ENCODE data around the gene PDAP1. TPM values are rescaled to one million over a fixed set of nuclear protein-coding genes. Genes with fewer than 3 reads are reported as not detected.
"Not testable (repeated sequence)": the region's sequence is repeated elsewhere in the genome, so short reads cannot be mapped to it uniquely, and the experiment has no call there.

Gene PDAP1
- polyA plus RNA-seq, 3 donors = 133 to 171 (median 146) TPM

- not testable (repeated sequence) for DNase-seq
Measured at GRCh38 chr7:99358521-99358920, 49.9 kb downstream of the PDAP1 start.

- DNase-seq = no peak
Measured at GRCh38 chr7:99357701-99358490, 50.5 kb downstream of the PDAP1 start.

- no peak for DNase-seq
Measured at GRCh38 chr7:99355098-99355497, 53.3 kb downstream of the PDAP1 start.

GRCh38 chr7:99352247-99352646 lies 56.1 kb downstream of the PDAP1 start:
- DNase-seq = no peak

GRCh38 chr7:99350641-99351040 lies 57.8 kb downstream of the PDAP1 start:
- DNase-seq = not testable (repeated sequence)

Other genes starting within 250 kb of the PDAP1 start
- not detected for gene KPNA7, start 200.5 kb downstream of the PDAP1 start, polyA plus RNA-seq (ENCODE audit: insufficient read length in 3 of 3)
- under 1 TPM; 0.06 to 0.39 (median 0.31) TPM for gene MYH16, start 135.8 kb downstream of the PDAP1 start, polyA plus RNA-seq (ENCODE audit: insufficient read length in 3 of 3)
- gene ARPC1A, start 82.7 kb downstream of the PDAP1 start, polyA plus RNA-seq (ENCODE audit: insufficient read length in 3 of 3) = 100 to 1,000 TPM in 2 of 3 donors, 10 to 100 TPM in 1; 98.8 to 110 (median 107) TPM
- 10 to 100 TPM; 35.9 to 44.2 (median 38.4) TPM for gene ARPC1B, start 33.9 kb downstream of the PDAP1 start, polyA plus RNA-seq (ENCODE audit: insufficient read length in 3 of 3)
- 100 to 1,000 TPM; 105 to 108 (median 108) TPM for gene BUD31, start 372 bp upstream of the PDAP1 start, polyA plus RNA-seq (ENCODE audit: insufficient read length in 3 of 3)
- 1 to 10 TPM; 5.2 to 6.0 (median 5.8) TPM for gene PTCD1, start 30.2 kb upstream of the PDAP1 start, polyA plus RNA-seq (ENCODE audit: insufficient read length in 3 of 3)
- 10 to 100 TPM; 37.2 to 44.3 (median 40.9) TPM for gene CPSF4, start 30.3 kb upstream of the PDAP1 start, polyA plus RNA-seq (ENCODE audit: insufficient read length in 3 of 3)
- 100 to 1,000 TPM; 366 to 481 (median 400) TPM for gene ATP5MF, start 57.6 kb upstream of the PDAP1 start, polyA plus RNA-seq (ENCODE audit: insufficient read length in 3 of 3)
- 10 to 100 TPM; 19.5 to 66.4 (median 55.6) TPM for gene ZNF789, start 64.3 kb upstream of the PDAP1 start, polyA plus RNA-seq (ENCODE audit: insufficient read length in 3 of 3)
- gene ZNF394, start 91.7 kb upstream of the PDAP1 start, polyA plus RNA-seq (ENCODE audit: insufficient read length in 3 of 3) = 10 to 100 TPM; 12.1 to 18.3 (median 17.5) TPM
- gene ZKSCAN5, start 96.1 kb upstream of the PDAP1 start, polyA plus RNA-seq (ENCODE audit: insufficient read length in 3 of 3) = 10 to 100 TPM; 14.2 to 16.5 (median 15.0) TPM
- 10 to 100 TPM; 12.5 to 15.6 (median 14.5) TPM for gene FAM200A, start 143.5 kb upstream of the PDAP1 start, polyA plus RNA-seq (ENCODE audit: insufficient read length in 3 of 3)
- gene ZNF655, start 150.0 kb upstream of the PDAP1 start, polyA plus RNA-seq (ENCODE audit: insufficient read length in 3 of 3) = 100 to 1,000 TPM in 2 of 3 donors, 10 to 100 TPM in 1; 63.5 to 108 (median 103) TPM
- 1 to 10 TPM; 1.4 to 2.8 (median 1.7) TPM for gene TMEM225B, start 189.7 kb upstream of the PDAP1 start, polyA plus RNA-seq (ENCODE audit: insufficient read length in 3 of 3)
- gene ZSCAN25, start 208.3 kb upstream of the PDAP1 start, polyA plus RNA-seq (ENCODE audit: insufficient read length in 3 of 3) = 10 to 100 TPM; 19.0 to 21.0 (median 20.8) TPM